Lower leg skin (tissue), 3 donors: Measurements from ENCODE around the gene CADM4.

ENCODE experiments used
- POLR2A ChIP-seq, 2 donors: fragments of 450-650 bp; IDR thresholded peaks; one replicate each; pipeline ENCODE4 v1.6.1; 2016 to 2017; ENCODE audit warnings: antibody characterized with exemption in 2 of 2, mild to moderate bottlenecking in 1 of 2, moderate library complexity in 1 of 2
- TF ChIP-seq, protein P1 (sequence below), 3 donors: fragments of 450-650 bp; IDR thresholded peaks; one replicate each; pipeline ENCODE4 v1.5.1; 2016; ENCODE audit warnings: antibody characterized with exemption in 3 of 3, mild to moderate bottlenecking in 3 of 3, moderate library complexity in 2 of 3

DNA sequence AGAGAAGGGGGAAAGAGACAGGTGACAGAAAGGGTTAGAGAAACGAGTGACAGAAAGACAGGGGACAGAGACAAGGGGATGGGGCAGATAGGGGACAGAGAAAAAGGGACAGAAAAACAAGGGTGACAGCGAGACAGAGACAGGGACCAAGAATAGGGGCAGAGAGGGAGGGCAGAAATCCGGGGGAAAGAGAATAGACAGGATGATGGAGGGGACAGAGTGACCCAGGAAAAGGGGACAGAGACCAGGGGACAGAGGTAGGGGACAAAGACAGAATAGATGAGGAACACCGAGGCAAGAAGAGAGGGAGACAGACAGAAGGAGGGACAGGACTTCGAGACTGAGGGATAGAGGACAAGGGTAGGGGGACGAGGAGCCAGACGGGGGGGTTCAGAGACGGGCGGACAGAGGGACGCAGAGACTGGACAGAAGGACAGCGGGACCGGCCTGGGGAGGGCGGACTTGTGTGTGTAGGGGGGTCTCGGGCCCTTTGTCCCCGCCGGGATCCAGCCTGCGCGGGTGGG lies 593 bp downstream of the CADM4 start:
- TF ChIP-seq POLR2A (IDR thresholded peaks at IDR 0.05), result no peak
- TF ChIP-seq, protein P1, sequence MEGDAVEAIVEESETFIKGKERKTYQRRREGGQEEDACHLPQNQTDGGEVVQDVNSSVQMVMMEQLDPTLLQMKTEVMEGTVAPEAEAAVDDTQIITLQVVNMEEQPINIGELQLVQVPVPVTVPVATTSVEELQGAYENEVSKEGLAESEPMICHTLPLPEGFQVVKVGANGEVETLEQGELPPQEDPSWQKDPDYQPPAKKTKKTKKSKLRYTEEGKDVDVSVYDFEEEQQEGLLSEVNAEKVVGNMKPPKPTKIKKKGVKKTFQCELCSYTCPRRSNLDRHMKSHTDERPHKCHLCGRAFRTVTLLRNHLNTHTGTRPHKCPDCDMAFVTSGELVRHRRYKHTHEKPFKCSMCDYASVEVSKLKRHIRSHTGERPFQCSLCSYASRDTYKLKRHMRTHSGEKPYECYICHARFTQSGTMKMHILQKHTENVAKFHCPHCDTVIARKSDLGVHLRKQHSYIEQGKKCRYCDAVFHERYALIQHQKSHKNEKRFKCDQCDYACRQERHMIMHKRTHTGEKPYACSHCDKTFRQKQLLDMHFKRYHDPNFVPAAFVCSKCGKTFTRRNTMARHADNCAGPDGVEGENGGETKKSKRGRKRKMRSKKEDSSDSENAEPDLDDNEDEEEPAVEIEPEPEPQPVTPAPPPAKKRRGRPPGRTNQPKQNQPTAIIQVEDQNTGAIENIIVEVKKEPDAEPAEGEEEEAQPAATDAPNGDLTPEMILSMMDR (IDR thresholded peaks at IDR 0.05), result no peak
